Endothelial cell of umbilical vein (primary cell): ENCODE measurements around the gene NSMCE1. TPM values are rescaled to one million over a fixed set of nuclear protein-coding genes. Genes with fewer than 3 reads are reported as not detected.

Experiments
- BruUV-seq: library from RNA; stranded (reverse); fragments of 400-500 nt; replicated peaks from 2 replicates; lab custom pipeline; 2021; lab: Mats Ljungman, UMichigan
- CTCF ChIA-PET: fragments of 300-600, 350-600 bp; sonication (Branson Sonifier 250); formaldehyde crosslinking; loops from one replicate; lab custom pipeline; 2021; ENCODE audit warnings: antibody characterized with exemption, inconsistent platforms; lab: Charles Lee
- POLR2A ChIA-PET: fragments of 300-600, 350-600 bp; sonication (Branson Sonifier 250); formaldehyde crosslinking; loops from one replicate; lab custom pipeline; 2021; ENCODE audit warnings: antibody characterized with exemption, inconsistent platforms; lab: Charles Lee
- DNase-seq: peaks from one replicate; pipeline ENCODE4 v3.0.0-alpha.2; 2011; ENCODE audit warnings: low read depth, low spot score
- FAIRE-seq: peaks from 2 replicates; lab custom pipeline; 2011; peaks lifted over from hg19 to GRCh38; lab: Jason Lieb, UNC
- H2AFZ ChIP-seq: 2 replicates; pipeline ENCODE4 v1.6.0; 2012; ENCODE audit warnings: low read depth, low read length, control low read depth, inconsistent platforms
- H3K27ac ChIP-seq: 2 replicates; pipeline ENCODE4 v1.5.1; 2011; ENCODE audit warnings: low read depth, mild to moderate bottlenecking, control low read depth, low read length, moderate library complexity; ENCODE audit not compliant: insufficient read depth
- H3K27me3 ChIP-seq, 2 experiments: 2 replicates each; pipeline versions ENCODE4 v1.6.0 to v1.6.1; 2011; ENCODE audit warnings: low read length in 2 of 2, mixed read lengths in 1 of 2; ENCODE audit not compliant: control insufficient read depth in 2 of 2, insufficient read depth in 2 of 2
- H3K36me3 ChIP-seq, 2 experiments: 2 replicates in 1 of 2; 3 replicates in 1 of 2; pipeline ENCODE4 v1.5.1; 2011; ENCODE audit warnings: low read length in 2 of 2, mild to moderate bottlenecking in 1 of 2, moderate library complexity in 1 of 2; ENCODE audit not compliant: control insufficient read depth in 2 of 2, insufficient read depth in 2 of 2; ENCODE audit errors: extremely low read depth in 1 of 2
- H3K4me1 ChIP-seq: 3 replicates; pipeline ENCODE4 v1.5.1; 2011; ENCODE audit warnings: mild to moderate bottlenecking, low read length; ENCODE audit not compliant: control insufficient read depth, insufficient read depth; ENCODE audit errors: extremely low read depth
- H3K4me2 ChIP-seq: 2 replicates; pipeline ENCODE4 v1.6.1; 2011; ENCODE audit warnings: low read length, control low read depth, mixed read lengths; ENCODE audit not compliant: insufficient read depth
- H3K4me3 ChIP-seq, 3 experiments: fragments of 200-600 bp in 1 of 3; sonication (generic), shearing (Covaris generic) in 1 of 3; replicated peaks in 1 of 3; 2 replicates each; pipeline ENCODE4 v1.5.1; 2011 to 2016; ENCODE audit warnings: control low read depth in 3 of 3, low read length in 3 of 3, mild to moderate bottlenecking in 2 of 3, inconsistent platforms in 1 of 3, low read depth in 1 of 3, moderate library complexity in 1 of 3; ENCODE audit not compliant: insufficient read depth in 1 of 3
- H3K79me2 ChIP-seq: 2 replicates; pipeline ENCODE4 v1.6.0; 2012; ENCODE audit warnings: low read length, inconsistent platforms; ENCODE audit not compliant: control insufficient read depth, insufficient read depth
- H3K9ac ChIP-seq: replicated peaks from 2 replicates; pipeline ENCODE3; 2011; ENCODE audit warnings: low read length, control low read depth; ENCODE audit not compliant: insufficient read depth; ENCODE audit errors: extremely low read depth
- H3K9me1 ChIP-seq: replicated peaks from 3 replicates; pipeline ENCODE4 v1.6.0; 2011; ENCODE audit warnings: mild to moderate bottlenecking, low read length; ENCODE audit not compliant: control insufficient read depth, insufficient read depth; ENCODE audit errors: extremely low read depth
- H3K9me3 ChIP-seq: replicated peaks from 2 replicates; pipeline ENCODE4 v1.5.1; 2012; ENCODE audit warnings: low read length, inconsistent platforms; ENCODE audit not compliant: control insufficient read depth, insufficient read depth
- H4K20me1 ChIP-seq: replicated peaks from 2 replicates; pipeline ENCODE3; 2011; ENCODE audit warnings: mild to moderate bottlenecking, low read length; ENCODE audit not compliant: control insufficient read depth, insufficient read depth; ENCODE audit errors: extremely low read depth
- CTCF ChIP-seq, 2 donors: IDR thresholded peaks; 1 replicate in 1 of 2; 2 replicates in 1 of 2; pipeline ENCODE4 v1.5.1; 2011; ENCODE audit warnings: low read length in 2 of 2, mild to moderate bottlenecking in 2 of 2, moderate library complexity in 2 of 2, control low read depth in 1 of 2, inconsistent platforms in 1 of 2, low read depth in 1 of 2; ENCODE audit not compliant: insufficient read depth in 1 of 2; ENCODE audit errors: extremely low read depth in 1 of 2
- EZH2 ChIP-seq: IDR thresholded peaks from 2 replicates; pipeline ENCODE4 v1.6.1; 2012; ENCODE audit warnings: borderline replicate concordance, low read depth, mild to moderate bottlenecking, moderate library complexity, low read length, inconsistent platforms; ENCODE audit not compliant: severe bottlenecking
- FOS ChIP-seq: IDR thresholded peaks from 2 replicates; pipeline ENCODE4 v1.6.1; 2011; ENCODE audit warnings: mild to moderate bottlenecking, low read length, moderate library complexity, borderline replicate concordance; ENCODE audit not compliant: insufficient read depth
- GATA2 ChIP-seq: IDR thresholded peaks from 2 replicates; pipeline ENCODE4 v1.7.0; 2011; ENCODE audit warnings: low read depth, mild to moderate bottlenecking, moderate library complexity, mixed read lengths, low read length; ENCODE audit not compliant: insufficient read length, insufficient read depth
- JUN ChIP-seq: IDR thresholded peaks from 2 replicates; pipeline ENCODE4 v1.6.1; 2011; ENCODE audit warnings: borderline replicate concordance, low read depth; ENCODE audit not compliant: insufficient read length, insufficient read depth
- MYC ChIP-seq: IDR thresholded peaks from one replicate; pipeline ENCODE4 v1.6.1; 2011; ENCODE audit warnings: mild to moderate bottlenecking, low read depth, low read length
- POLR2A ChIP-seq: IDR thresholded peaks from 2 replicates; pipeline ENCODE4 v1.6.1; 2012; ENCODE audit warnings: low read depth, mild to moderate bottlenecking, control low read depth, low read length
- POLR2AphosphoS5 ChIP-seq: IDR thresholded peaks from 2 replicates; pipeline ENCODE4 v1.6.1; 2012; ENCODE audit warnings: low read depth, mild to moderate bottlenecking, control low read depth, low read length, moderate library complexity; ENCODE audit not compliant: insufficient read depth
- dilution Hi-C: fragments of 300-500 bp; cut with MboI; formaldehyde crosslinking; loops from one replicate; pipeline ENCODE4 v1.15.0; 2019; ENCODE audit warnings: low sequenced_read_pairs; ENCODE audit not compliant: extremely low pct_ligation_motif_present
- intact Hi-C: fragments of 100-400 bp; cut with micrococcal nuclease; formaldehyde crosslinking; loops from one replicate; pipeline ENCODE4 v1.10.0; 2022
- polyA plus RNA-seq, 4 experiments: library from polyadenylated mRNA; depleted of rRNA in 3 of 4; stranded (reverse) in 3 of 4; unstranded in 1 of 4; fragments of >200 nt; gene quantifications; 2 replicates each; pipeline versions ENCODE4 v1.2.1 to v1.2.3, GENCODE V29; 2011 to 2012; ENCODE audit warnings: missing spikeins in 1 of 4
- total RNA-seq: library from RNA; stranded (reverse); gene quantifications from 2 replicates; pipeline ENCODE4 v1.2.3, GENCODE V29; 2021
- TF ChIP-seq, protein P1 (sequence below): IDR thresholded peaks from 2 replicates; pipeline ENCODE4 v1.6.1; 2011; ENCODE audit not compliant: insufficient read depth, insufficient read length

NSMCE1 gene
- total and polyA plus RNA-seq, 2 donors (not counting 3 experiments of a cell fraction or from before 2014, with no cell fraction given) = 23.8 to 42.0 TPM

GRCh38 chr16:27305839-27306442 lies 37.4 kb upstream of the NSMCE1 start:
- H2AFZ ChIP-seq = no peak overlapping the region
- TF ChIP-seq, protein P1, sequence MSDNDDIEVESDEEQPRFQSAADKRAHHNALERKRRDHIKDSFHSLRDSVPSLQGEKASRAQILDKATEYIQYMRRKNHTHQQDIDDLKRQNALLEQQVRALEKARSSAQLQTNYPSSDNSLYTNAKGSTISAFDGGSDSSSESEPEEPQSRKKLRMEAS = no peak
- TF ChIP-seq POLR2A (no peak), EZH2 (no peak), JUN (no peak), MYC (no peak), POLR2AphosphoS5 (no peak), CTCF (IDR thresholded peaks at IDR 0.05; ENCODE audit: extremely low read depth in 1 of 2, insufficient read depth in 1 of 2, low read depth in 1 of 2, low read length in 2 of 2) (no peak), FOS (no peak), GATA2 (no peak)
- H3K79me2 ChIP-seq = no peaks in the 10 kb centered on the region
- DNase-seq (no peak), FAIRE-seq (no peak)
- ChIA-PET CTCF (interaction anchor here (0.6 to 1.3 kb wide), 5 partner anchors 14 to 71 kb away, joined by 3 to 8 read pairs (median 3); partner anchors contain the start of gene NSMCE1), POLR2A (interaction anchor here (0.8 kb wide), 1 partner anchor 67 kb away, joined by 3 read pairs; no protein-coding TSS in a partner anchor)
- H3K4me2 ChIP-seq = no peak overlapping the region
- no TSS peak for BruUV-seq
- H3K9ac ChIP-seq = no peak overlapping the region
- H3K4me3 ChIP-seq = no peak overlapping the region
- dilution Hi-C loops = no loop called here
- intact Hi-C loops = no loop called here
- no peaks in the 10 kb centered on the region for H4K20me1 ChIP-seq
- H3K27me3 ChIP-seq = no peaks in the 10 kb centered on the region
- no peaks in the 10 kb centered on the region for H3K9me1 ChIP-seq
- no peaks in the 10 kb centered on the region for H3K36me3 ChIP-seq
- no peaks in the 10 kb centered on the region for H3K9me3 ChIP-seq
- H3K27ac ChIP-seq = no peak overlapping the region
- peaks cover 22% of the 10 kb centered on the region for H3K4me1 ChIP-seq
